Activated T-helper 9 cell treated with anti-CD3 and anti-CD28 coated beads, Interleukin-2, amount 50 U/mL, for 16 hours (primary cell): ENCODE results near the gene DIS3L2.
"Not testable (repeated sequence)": the region's sequence is repeated elsewhere in the genome, so short reads cannot be mapped to it uniquely, and the experiment has no call there.

Experiments
- DNase-seq: peaks from one replicate; pipeline ENCODE4 v3.0.0-alpha.2; 2020; ENCODE audit warnings: low read depth

DIS3L2 gene

GRCh38 chr2:232321817-232322559 is 360.5 kb downstream of the DIS3L2 start:
- no peak for DNase-seq

- DNase-seq, result no peak
Observed at GRCh38 chr2:232322560-232323327, 361.2 kb downstream of the DIS3L2 start.

- DNase-seq, result no peak
Observed at GRCh38 chr2:232323328-232323650, 361.8 kb downstream of the DIS3L2 start.

GRCh38 chr2:232323967-232324366 is 362.5 kb downstream of the DIS3L2 start:
- DNase-seq, result not testable (repeated sequence)

GRCh38 chr2:232324778-232325177 is 363.3 kb downstream of the DIS3L2 start:
- no peak for DNase-seq

- no peak for DNase-seq
Observed at GRCh38 chr2:232325324-232326273, 364.1 kb downstream of the DIS3L2 start.

GRCh38 chr2:232326274-232327104 is 365.0 kb downstream of the DIS3L2 start:
- not testable (repeated sequence) for DNase-seq

- DNase-seq, result peak; percentile 59
Observed at GRCh38 chr2:232327105-232328031, 365.9 kb downstream of the DIS3L2 start.

GRCh38 chr2:232328032-232328422 is 366.5 kb downstream of the DIS3L2 start:
- no peak for DNase-seq

- DNase-seq, result no peak
Observed at GRCh38 chr2:232328516-232329460, 367.3 kb downstream of the DIS3L2 start.

- no peak for DNase-seq
Observed at GRCh38 chr2:232329716-232330067, 368.2 kb downstream of the DIS3L2 start.

GRCh38 chr2:232330068-232330999 is 368.8 kb downstream of the DIS3L2 start:
- DNase-seq, result no peak

GRCh38 chr2:232331061-232331460 is 369.5 kb downstream of the DIS3L2 start:
- not testable (repeated sequence) for DNase-seq

GRCh38 chr2:232331641-232332040 is 370.1 kb downstream of the DIS3L2 start:
- DNase-seq, result not testable (repeated sequence)

GRCh38 chr2:232332244-232332939 is 370.9 kb downstream of the DIS3L2 start:
- not testable (repeated sequence) for DNase-seq

- DNase-seq, result no peak
Observed at GRCh38 chr2:232332940-232333259, 371.4 kb downstream of the DIS3L2 start.

- no peak for DNase-seq
Observed at GRCh38 chr2:232333361-232334135, 372.0 kb downstream of the DIS3L2 start.
